Measurements from ENCODE around the gene ATP2A1.
"Not testable (repeated sequence)": the region's sequence is repeated elsewhere in the genome, so short reads cannot be mapped to it uniquely, and the experiment has no call there.

The ATP2A1 gene

DNA sequence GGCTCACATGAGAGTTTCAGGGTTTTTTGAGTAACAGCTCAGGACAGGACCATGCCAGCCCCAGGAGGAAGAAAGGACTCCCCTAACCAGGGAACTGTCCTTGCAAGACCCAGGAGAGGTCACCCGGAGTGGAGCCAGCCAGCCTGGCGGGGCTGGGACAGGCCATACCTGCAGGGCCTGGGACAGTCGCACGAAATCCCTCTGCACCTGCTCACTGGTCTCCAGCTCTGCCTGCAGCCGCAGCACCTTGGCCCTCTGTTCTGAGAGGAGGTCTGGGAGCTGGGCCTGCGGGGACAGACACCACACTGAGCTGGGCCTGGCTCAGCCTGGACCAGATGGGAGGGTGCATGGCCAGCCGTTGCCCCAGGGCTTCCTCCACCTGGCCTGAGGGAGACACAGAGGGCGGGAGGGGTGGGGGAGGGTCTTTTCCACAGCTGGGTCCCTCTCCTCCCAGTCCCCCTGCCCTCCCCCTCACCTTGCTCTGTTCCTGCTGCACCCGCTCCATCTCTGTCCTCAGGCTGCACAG, 27.0 kb downstream of the ATP2A1 start:
- no peak for DNase-seq (ENCODE audit: extremely low read depth in 1 of 2, low read depth in 1 of 2)

DNA sequence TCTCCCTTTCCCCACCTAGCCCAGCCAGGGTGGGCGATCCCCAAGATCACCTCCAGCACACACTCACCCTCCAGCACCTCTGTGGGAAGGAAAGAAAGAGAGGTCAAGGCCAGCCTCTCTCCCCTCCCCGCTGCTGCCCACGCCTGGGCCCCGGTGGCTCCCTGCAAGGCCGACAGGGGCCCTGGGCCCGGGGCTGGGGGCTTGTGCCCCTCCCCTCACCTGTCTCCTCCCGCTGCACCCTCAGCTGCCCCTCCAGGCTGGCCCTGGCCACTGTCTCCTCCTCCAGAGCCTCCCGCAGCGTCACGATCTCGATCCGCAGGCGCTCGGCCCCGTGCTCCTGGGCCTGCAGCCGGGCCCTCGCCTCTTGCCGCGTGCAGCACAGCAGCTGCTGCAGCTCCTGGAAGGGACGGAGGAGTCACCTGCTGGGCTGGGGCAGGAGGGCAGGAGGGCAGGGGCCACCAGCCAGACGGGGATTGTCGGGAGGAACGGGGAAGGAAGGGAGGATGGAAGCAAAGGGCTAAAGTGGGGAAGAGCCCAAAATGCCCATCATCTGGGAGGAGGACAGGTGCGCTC, 27.6 kb downstream of the ATP2A1 start:
- DNase-seq (ENCODE audit: extremely low read depth in 1 of 2, low read depth in 1 of 2) = no peak

DNA sequence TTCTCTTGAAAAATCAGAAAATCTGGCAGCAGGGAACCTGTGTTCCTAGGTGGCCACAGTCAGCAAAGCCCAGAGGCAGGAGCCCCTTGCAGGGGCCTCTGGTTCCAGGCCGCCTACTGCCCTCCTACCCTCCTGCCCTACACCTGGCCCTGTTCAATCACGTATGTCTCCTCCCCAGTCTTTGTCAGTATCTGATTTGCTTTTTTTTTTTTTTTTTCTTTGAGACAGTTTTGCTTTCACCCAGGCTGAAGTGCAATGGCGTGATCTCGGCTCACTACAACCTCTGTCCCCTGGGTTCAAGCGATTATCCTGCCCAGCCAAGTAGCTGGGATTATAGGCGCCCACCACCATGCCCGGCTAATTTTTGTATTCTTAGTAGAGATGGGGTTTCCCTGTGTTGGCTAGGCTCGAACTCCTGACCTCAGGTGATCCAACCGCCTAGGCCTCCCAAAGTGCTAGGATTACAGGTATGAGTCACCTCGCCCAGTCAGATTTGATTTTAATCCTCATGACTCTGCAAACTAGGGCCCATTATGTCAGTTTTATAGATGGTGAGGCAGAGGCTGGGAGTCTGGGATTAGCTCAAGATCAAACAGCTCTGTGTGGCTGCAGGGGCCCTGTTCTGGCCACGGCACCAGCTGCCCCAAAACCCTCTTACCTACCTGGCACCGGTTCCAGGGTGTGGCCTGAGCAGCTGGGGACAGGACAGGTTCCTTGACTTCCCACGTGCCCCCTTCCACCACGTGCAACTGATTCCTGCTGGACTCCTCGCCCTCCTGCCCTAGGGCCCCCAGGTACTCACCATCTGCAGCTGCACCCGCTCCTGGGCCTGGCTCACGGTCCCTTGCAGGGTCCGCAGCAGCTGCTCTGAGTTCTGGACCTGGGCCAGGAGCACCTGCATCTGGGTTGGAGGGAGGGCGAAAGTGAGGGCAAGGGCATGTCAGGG, 32.1 kb downstream of the ATP2A1 start:
- no peak for DNase-seq (ENCODE audit: extremely low read depth in 1 of 2, low read depth in 1 of 2)

DNA sequence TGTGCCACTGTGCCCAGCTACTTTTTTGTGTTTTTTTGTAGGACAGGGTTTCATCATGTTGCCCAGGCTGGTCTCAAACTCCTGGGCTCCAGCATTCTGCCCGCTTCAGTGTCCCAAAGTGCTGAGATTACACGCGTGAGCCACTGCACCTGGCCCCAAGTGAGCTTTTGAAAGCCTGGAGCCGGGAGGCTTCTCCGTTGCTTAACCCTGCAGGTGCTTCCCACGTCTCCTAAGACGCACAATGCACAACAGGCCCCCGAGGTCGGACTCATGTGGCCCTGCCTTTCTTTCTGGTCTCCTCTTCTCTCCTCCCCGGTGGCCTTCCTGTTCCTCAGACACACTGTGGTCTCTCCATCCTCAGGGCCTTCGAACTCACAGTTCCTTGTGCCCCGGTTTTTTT, 34.3 kb downstream of the ATP2A1 start:
- no peak for DNase-seq (ENCODE audit: extremely low read depth in 1 of 2, low read depth in 1 of 2)

DNA sequence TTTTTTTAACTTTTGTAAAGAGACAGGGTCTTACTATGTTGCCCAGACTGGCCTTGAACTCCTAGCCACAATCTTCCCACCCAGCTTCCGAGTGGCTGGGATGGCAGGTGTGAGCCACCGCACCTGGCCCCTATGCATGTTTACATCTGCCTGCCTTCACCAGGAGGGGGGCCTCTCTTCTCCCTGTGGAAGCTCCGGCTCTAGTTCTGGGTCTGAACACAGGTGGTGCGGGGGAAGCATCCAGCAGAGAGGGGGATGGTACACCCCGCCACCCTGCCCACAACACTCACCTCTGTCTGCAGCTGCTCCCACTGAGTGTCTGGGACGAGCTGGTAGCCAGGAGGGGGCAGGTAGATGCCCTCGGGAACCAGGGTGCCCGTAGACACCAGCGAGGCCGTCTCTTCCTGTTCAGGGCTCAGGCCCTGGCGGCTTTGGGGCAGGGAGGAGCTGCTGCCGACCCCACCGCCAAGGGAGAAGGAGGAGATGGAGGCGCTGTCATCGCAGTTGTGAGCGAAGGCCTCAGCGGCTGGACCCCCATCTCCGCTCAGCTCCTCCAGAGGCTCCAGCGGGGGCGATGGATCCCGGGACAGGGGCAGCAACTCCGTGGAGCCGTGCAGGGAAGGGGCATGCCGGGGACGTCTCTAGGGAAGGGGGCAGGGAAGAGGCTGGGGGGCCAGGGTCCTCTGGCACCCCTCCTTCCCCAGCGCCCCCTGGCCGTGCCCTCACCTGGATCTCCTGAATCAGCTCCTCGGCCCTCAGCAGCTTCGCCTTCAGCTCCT, 35.8 kb downstream of the ATP2A1 start:
- DNase-seq (ENCODE audit: extremely low read depth in 1 of 2, low read depth in 1 of 2) = no peak

DNA sequence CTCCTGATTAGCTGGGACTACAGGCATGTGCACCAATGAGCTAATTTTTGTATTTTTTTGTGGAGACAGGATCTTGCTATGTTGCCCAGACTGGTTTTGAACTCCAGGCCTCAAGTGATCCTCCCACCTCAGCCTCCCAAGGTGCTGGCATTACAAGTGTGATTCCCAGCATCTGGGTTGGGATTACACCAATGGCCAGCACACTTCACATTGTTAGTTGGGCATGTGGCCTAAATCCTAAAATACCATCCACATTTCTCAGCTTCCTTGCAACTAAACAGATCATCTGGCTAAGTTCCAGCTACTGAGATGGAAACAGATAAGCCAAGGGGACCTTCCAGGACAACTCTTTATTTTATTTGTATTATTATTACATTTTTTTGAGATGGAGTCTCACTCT, 36.9 kb downstream of the ATP2A1 start:
- no peak for DNase-seq (ENCODE audit: extremely low read depth in 1 of 2, low read depth in 1 of 2)

DNA sequence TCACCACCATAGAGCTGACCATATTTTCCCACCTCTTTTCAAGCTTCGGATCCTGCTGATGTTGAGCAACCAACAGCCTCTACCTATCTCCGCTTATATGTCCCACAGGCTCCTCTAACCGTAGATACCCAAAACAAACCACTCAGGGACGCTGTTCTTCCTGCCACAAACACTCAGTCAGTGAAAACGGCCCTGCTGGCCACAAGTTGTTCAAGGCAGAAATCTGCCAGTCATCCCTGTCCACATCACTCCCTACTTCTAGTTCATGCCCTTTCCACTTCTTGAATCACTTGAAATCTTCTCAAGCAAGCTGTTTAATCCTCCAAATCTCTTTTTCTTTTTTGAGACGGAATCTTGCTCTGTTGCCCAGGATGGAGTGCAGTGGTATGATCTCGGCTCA, 38.8 kb downstream of the ATP2A1 start:
- no peak for DNase-seq (ENCODE audit: extremely low read depth in 1 of 2, low read depth in 1 of 2)

DNA sequence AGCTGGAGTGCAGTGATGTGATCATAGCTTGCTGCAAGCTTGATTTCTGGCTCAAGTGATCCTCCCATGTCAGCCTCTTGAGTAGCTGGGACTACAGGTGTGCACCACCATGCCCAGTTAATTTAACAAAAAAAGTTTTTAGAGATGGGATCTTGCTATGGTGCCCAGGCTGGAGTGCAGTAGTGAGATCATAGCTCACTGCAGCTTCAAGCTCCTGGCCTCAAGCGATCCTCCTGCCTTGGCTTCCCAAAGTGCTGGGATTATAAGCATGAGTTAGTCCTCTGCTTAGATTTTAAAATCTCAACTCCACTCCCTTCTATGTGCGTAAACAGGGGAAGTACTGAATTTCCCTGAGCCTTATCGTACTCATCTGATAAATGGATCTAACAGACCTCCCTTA, 40.4 kb downstream of the ATP2A1 start:
- DNase-seq (ENCODE audit: extremely low read depth in 1 of 2, low read depth in 1 of 2) = no peak

DNA sequence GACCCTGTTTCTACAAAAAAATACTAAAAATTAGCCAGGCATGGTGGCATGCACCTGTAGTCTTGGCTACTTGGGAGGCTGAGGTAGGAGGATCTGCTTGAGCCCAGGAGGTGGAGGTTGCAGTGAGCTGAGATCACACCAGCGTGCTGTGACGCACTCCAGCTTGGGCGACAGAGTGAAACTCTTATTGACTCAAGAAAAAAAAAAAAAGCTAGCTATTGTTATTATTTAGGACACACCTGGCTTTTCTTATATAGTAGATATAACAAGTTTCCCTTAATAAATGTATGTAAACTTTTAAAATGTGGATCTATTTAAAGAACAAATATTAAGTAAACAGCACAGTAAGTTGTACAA, 44.9 kb downstream of the ATP2A1 start:
- DNase-seq (ENCODE audit: extremely low read depth in 1 of 2, low read depth in 1 of 2) = no peak

DNA sequence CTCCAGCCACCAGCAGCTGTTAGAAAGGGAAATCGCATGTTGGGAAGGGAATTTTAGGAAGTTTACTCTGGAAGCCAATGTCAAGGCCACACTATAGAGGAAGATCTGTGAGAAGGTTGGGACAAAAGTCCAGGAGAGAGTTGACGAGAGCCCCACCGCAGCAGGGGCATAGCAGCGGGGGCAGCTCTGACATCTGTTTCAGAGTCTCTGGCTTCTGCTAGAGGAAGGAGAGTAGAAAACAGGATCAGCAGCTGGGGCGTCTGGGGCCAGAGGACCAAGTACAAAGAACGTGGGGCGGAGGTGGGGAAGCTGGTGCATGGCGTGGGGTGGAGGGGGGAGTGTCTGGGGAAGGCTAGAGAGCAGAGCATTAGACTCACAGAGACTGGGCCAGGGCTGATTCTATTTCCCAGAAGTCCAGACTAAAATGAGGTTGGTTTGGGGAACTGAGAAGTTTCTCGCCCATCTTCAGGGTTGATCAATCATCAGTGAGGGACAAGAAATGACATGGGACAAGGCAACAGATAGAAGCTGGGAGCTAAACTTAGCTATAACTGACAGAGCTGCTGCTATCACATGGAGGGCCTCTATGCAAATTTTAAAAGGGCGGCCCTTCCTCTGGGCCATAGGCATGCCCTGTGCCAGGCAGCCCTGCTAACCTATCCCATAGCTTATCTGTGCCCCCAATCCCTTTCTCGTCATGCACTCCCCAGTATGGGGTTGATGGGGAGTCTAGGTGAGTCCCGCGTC, 45.5 kb downstream of the ATP2A1 start:
- no peak for DNase-seq (ENCODE audit: extremely low read depth in 1 of 2, low read depth in 1 of 2)

DNA sequence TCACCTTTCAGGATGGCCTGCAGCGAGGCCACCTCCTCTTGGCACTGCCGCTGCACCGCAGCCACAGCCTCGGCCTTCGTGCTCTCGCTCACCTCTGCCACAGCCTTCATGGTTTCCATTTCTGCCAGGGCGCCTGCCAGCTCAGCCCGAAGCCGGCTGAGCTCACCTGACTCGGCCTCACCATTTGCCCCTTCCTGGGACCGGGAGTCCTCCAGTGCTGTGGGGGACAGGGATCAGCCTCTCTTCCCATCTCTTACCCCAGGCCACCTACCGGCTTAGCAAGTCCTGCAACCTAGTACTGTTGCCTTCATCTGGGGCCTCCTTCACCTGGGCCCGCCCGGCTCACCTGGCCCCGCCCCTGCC, 46.1 kb downstream of the ATP2A1 start:
- DNase-seq (ENCODE audit: extremely low read depth in 1 of 2, low read depth in 1 of 2) = no peak

DNA sequence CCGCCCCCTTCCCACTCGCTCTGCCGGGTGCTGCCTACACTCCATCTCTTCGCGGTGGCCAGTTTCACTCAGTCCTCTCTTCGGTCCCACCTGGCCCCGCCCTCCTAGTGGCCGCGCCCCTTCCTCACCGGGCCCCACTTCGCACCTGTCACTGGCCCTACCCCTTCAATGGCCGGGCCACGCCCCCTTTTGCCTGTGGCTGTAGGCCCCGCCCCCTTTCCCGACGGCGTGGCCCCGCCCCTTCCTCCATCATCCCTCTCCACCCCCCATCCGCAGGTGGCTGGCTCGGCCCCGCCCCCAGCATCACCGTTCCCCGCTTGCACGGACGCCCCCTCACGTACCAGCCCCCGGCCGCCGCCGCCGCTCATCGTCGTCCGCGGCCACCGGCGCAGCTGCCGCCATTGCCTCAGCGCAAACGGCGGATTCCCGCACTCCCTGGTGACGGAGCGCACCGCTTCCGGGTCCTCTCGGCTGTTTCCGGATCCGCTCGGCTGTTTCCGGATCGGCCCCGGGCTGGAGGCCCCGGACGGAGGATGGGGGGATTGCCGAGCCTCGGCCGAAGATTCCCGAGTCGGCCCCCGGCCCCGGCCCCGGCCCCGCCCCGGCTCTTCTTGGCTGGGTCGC, 46.6 kb downstream of the ATP2A1 start, which contains the start of gene RABEP2:
RABEP2 (minus strand) TSS at position 477 of the 624 bp plus-strand sequence; CDS start at position 402, 75 bp downstream.
- DNase-seq (ENCODE audit: extremely low read depth in 1 of 2, low read depth in 1 of 2) = peak; percentile 77 to 94

DNA sequence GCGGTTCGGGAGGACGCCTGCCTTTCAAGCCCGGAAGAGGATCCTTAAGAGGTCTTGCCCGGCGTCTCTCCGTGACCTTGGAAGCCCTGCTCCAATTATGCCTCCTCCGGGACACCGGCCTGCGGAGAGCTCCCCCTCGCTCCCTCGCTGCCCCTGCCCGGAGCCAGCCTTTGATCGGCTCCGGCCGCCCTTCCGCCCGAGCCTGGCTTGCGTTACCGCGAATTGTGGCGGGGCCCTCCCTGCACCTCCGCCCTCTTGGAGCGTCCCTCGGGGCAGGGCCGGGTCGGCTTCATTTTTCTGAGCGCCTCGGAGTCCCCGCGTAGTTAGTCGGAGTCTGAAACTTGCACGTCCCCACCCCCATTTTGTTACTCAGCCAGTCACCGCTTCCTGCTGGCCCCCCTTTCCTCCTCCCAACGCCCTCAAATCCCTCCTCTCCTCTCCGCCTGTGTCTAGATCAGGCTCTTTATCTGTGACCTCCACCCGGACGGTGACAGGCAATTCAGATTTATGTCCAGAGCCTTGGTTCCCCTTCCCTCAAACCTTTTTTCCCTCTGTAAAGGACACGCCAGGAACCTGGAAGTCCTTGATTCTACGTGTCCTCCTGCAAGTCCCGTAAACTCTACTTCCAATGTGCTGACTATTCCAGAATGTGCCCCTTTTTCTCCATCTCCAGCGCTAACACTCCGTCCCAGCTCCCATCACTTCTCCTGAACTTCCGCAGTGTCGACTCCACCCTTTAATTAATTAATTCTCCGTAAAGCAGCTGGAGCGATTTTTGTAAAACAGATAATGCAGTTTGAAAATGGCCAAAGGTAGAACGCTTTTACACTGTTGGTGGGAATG, 47.3 kb downstream of the ATP2A1 start:
- DNase-seq (ENCODE audit: extremely low read depth in 1 of 2, low read depth in 1 of 2) = peak; percentile 51 to 54

DNA sequence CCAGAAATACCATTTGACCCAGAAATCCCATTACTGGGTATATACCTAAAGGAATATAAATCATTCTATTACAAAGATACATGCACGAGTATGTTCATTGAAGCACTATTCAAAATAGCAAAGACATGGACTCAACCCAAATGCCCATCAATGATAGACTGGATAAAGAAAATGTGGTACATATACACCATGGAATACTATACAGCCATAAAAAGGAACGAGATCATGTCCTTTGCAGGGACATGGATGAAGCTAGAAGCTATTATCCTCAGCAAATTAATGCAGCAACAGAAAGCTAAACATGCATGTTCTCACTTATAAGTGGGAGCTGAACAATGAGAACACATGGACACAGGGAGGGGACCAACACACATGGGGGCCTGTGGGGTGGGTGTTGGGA, 48.0 kb downstream of the ATP2A1 start:
- DNase-seq (ENCODE audit: extremely low read depth in 1 of 2, low read depth in 1 of 2) = not testable (repeated sequence)

DNA sequence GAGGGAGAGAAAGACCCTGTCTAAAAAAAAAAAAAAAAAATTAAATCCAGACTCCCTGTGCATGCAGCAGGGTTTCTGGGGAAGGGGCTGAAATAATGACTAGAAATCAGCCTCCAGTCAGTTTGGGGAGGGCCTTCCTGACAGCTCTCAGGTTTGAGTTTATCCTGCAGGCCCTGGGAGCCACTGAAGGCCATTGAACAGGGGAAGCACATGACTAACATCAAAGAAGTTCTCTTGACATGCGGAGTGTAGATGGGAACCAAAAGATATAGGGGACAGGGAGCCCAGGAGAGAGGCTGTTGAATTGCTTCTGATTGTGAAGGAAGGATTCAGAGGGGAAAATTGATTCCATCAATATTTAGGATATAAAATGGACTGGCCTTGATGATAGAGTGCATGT, 49.5 kb downstream of the ATP2A1 start:
- DNase-seq (ENCODE audit: extremely low read depth in 1 of 2, low read depth in 1 of 2) = no peak

DNA sequence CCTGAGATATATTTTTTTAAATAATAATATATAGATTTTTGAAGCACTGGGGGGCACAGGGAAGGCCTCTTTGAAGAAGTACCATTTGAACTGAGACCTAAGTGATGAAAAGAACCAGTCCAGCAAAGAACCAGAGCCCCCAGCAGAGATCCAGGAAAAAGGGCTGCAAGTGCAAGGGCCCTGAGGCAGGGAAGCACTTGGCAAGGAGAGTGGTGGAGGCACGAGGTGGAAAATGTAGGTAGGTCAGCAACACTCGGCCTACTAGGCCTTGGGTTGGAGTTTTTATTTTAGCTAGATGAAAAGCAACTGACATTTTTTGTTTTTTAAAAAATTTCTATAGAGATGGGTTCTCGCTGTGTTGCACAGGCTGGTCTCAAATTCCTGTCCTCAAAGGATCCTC, 51.9 kb downstream of the ATP2A1 start:
- DNase-seq (ENCODE audit: extremely low read depth in 1 of 2, low read depth in 1 of 2) = no peak

DNA sequence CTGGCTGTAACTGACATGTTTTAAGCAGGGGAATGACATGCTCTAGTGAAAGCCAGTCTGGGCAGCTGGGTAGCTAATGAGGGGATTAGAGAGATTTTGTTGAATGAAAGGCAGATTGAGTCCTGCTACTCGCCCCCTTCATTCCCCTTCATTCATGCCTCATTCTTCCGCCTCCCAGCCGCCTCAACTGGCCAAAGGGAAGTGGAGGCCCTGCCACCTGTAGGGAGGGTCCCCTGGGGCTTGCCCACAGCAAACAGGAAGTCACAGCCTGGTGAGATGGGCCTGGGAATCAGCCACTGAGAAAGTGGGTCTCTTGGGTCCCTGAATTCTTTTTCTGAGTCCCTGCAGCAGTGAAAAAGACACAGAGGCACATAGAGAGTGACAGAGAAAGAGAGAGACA, 52.4 kb downstream of the ATP2A1 start:
- no peak for DNase-seq (ENCODE audit: extremely low read depth in 1 of 2, low read depth in 1 of 2)

DNA sequence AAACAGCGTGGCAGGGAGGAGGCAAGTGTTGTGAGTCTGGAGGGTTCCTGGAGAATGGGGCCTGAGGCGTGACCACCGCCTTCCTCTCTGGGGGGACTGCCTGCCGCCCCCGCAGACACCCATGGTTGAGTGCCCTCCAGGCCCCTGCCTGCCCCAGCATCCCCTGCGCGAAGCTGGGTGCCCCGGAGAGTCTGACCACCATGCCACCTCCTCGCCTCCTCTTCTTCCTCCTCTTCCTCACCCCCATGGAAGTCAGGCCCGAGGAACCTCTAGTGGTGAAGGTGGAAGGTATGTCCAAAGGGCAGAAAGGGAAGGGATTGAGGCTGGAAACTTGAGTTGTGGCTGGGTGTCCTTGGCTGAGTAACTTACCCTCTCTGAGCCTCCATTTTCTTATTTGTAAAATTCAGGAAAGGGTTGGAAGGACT, 53.5 kb downstream of the ATP2A1 start, which contains the start of gene CD19:
CD19 (plus strand) TSS at position 171 of the 425 bp plus-strand sequence; CDS start at position 201, 30 bp downstream.
- no peak for DNase-seq (ENCODE audit: extremely low read depth in 1 of 2, low read depth in 1 of 2)
